ENCODE measurements around the gene ZBTB46. TPM values are rescaled to one million over a fixed set of nuclear protein-coding genes. Genes with fewer than 3 reads are reported as not detected.

Gene ZBTB46
- total and polyA plus RNA-seq, 10 of the 15 experiments (the other 5 are each of a cell fraction or from before 2014, with no cell fraction given), result 0.15 to 0.92 (median 0.34) TPM

DNA sequence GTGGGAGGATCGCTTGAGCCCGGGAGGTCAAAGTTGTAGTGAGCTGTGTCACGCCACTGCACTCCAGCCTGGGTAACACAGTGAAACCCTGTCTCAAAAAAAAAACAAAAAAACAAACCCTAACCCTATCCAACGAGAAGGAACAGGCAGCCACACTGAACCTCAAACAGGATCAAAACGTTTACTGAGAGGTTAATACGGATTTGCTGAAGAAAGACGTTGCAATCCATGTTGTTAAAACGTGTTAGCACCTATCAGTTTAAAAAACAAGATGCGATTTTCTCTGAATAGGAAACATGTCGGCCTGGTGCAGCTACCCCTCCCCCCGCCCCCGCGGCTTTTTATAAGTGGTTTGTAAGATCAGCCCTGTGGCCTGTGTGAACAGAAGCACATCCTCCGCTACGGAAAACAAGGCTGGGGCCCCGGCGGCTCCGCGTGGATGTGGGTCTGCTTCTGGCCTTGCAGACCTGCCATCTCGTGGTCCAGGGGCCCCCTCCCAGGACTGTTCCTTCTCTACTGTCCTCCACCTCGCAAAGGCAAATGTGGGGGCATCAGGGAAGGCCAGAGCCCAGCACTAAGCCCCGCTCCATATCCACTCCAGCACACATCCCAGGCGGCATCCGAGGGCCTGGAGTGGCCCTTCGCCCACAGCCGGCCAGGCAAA is 80.1 kb downstream of the ZBTB46 start:
- Histone ChIP-seq H3K9ac (ENCODE audit: control insufficient read depth, insufficient read depth, low read length) (no peak overlapping the region), H3K79me2 (ENCODE audit: control insufficient read depth, insufficient read depth, low read length) (no peaks in the 10 kb centered on the region), H3K4me2 (ENCODE audit: control insufficient read depth, insufficient read depth) (no peak overlapping the region), H3K27me3 (replicated peaks in 1 of 2; ENCODE audit: control insufficient read depth in 2 of 2, insufficient read depth in 2 of 2, low read length in 1 of 2) (peaks cover 0 to 1% of the 10 kb centered on the region in 2 experiments; a peak in 1 of 4 replicates), H4K20me1 (ENCODE audit: control insufficient read depth, insufficient read depth) (no peaks in the 10 kb centered on the region), H3K4me3 (no peak overlapping the region), H3K27ac (ENCODE audit: control insufficient read depth, insufficient read depth) (no peak overlapping the region), H2AFZ (ENCODE audit: control insufficient read depth, low read depth, low read length) (no peak overlapping the region), H3K9me3 (replicated peaks; ENCODE audit: control insufficient read depth, insufficient read depth, low read length) (no peaks in the 10 kb centered on the region), H3K4me1 (ENCODE audit: control insufficient read depth, insufficient read depth, low read length) (no peaks in the 10 kb centered on the region), H3K36me3 (ENCODE audit: control insufficient read depth in 2 of 2, insufficient read depth in 2 of 2, low read length in 1 of 2) (no peaks in the 10 kb centered on the region)
- CTCF ChIA-PET, result no interaction called here
- no peak for DNase-seq (ENCODE audit: low read depth, low spot score)
- POLR2A ChIA-PET, result interaction anchor here (0.6 to 0.8 kb wide), 2 partner anchors 14 to 96 kb away, joined by 3 read pairs; partner anchors contain the start of gene LIME1
- SMC1A ChIA-PET (ENCODE audit: uncharacterized antibody, unreplicated experiment), result interaction anchor here (0.8 kb wide), 1 partner anchor 352 kb away, joined by 5 read pairs; no protein-coding TSS in a partner anchor
- in situ Hi-C loops (cut with MboI) (no loop called here), intact Hi-C loops (cut with micrococcal nuclease; ENCODE audit: unreplicated experiment) (no loop called here)
- RAD21 ChIA-PET (ENCODE audit: unreplicated experiment), result no interaction called here
- BruUV-seq (replicated peaks), result no TSS peak
- no peak for TF ChIP-seq TCF7 (IDR thresholded peaks at IDR 0.05; ENCODE audit: borderline replicate concordance)
- TF ChIP-seq RB1 (IDR thresholded peaks at IDR 0.05; ENCODE audit: borderline replicate concordance), result no peak
- TF ChIP-seq, protein P1, sequence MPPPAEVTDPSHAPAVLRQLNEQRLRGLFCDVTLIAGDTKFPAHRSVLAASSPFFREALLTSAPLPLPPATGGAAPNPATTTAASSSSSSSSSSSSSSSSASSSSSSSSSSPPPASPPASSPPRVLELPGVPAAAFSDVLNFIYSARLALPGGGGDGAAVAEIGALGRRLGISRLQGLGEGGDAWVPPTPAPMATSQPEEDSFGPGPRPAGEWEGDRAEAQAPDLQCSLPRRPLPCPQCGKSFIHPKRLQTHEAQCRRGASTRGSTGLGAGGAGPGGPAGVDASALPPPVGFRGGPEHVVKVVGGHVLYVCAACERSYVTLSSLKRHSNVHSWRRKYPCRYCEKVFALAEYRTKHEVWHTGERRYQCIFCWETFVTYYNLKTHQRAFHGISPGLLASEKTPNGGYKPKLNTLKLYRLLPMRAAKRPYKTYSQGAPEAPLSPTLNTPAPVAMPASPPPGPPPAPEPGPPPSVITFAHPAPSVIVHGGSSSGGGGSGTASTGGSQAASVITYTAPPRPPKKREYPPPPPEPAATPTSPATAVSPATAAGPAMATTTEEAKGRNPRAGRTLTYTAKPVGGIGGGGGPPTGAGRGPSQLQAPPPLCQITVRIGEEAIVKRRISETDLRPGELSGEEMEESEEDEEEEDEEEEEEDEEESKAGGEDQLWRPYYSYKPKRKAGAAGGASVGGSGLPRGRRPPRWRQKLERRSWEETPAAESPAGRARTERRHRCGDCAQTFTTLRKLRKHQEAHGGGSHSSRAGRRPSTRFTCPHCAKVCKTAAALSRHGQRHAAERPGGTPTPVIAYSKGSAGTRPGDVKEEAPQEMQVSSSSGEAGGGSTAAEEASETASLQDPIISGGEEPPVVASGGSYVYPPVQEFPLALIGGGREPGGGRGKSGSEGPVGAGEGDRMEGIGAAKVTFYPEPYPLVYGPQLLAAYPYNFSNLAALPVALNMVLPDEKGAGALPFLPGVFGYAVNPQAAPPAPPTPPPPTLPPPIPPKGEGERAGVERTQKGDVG (CRISPR knock-in tag; IDR thresholded peaks at IDR 0.05), result no peak
- no peak for TF ChIP-seq SMAD1 (IDR thresholded peaks at IDR 0.05; ENCODE audit: low read depth, partially characterized antibody)
- no peak for TF ChIP-seq MTA2 (IDR thresholded peaks at IDR 0.05; ENCODE audit: low read depth)
- TF ChIP-seq, protein P2, sequence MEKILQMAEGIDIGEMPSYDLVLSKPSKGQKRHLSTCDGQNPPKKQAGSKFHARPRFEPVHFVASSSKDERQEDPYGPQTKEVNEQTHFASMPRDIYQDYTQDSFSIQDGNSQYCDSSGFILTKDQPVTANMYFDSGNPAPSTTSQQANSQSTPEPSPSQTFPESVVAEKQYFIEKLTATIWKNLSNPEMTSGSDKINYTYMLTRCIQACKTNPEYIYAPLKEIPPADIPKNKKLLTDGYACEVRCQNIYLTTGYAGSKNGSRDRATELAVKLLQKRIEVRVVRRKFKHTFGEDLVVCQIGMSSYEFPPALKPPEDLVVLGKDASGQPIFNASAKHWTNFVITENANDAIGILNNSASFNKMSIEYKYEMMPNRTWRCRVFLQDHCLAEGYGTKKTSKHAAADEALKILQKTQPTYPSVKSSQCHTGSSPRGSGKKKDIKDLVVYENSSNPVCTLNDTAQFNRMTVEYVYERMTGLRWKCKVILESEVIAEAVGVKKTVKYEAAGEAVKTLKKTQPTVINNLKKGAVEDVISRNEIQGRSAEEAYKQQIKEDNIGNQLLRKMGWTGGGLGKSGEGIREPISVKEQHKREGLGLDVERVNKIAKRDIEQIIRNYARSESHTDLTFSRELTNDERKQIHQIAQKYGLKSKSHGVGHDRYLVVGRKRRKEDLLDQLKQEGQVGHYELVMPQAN (conservative IDR thresholded peaks at IDR 0.05), result no peak
- TF ChIP-seq SMAD5 (IDR thresholded peaks at IDR 0.05; ENCODE audit: low read depth), result no peak
- TF ChIP-seq GATAD2B (conservative IDR thresholded peaks at IDR 0.05; ENCODE audit: low read depth), result no peak
- TF ChIP-seq TAF1 (IDR thresholded peaks at IDR 0.05; ENCODE audit: borderline replicate concordance, low read depth, low read length), result no peak
- no peak for TF ChIP-seq FOXK2 (IDR thresholded peaks at IDR 0.05)
- no peak for TF ChIP-seq SMARCA5 (IDR thresholded peaks at IDR 0.05)
- TF ChIP-seq ATF7 (IDR thresholded peaks at IDR 0.05; ENCODE audit: low read depth), result no peak
- no peak for TF ChIP-seq SREBF1 (IDR thresholded peaks at IDR 0.05; ENCODE audit: low read length)
- no peak for FAIRE-seq
- ATAC-seq, result no peak
- WGBS (ENCODE audit: insufficient coverage, insufficient replicate concordance, low lambda C conversion rate, missing lambda C conversion rate), result 71% methylated on average over 24 of the region's 26 CpGs

Measured in GM12878 (cell line).